Heart left ventricle (tissue), 16 donors: ENCODE results near the gene PRG3. TPM values are rescaled to one million over a fixed set of nuclear protein-coding genes. Genes with fewer than 3 reads are reported as not detected.

Source experiments
- ATAC-seq, 4 donors: fragments of 200-7000 bp; cut with Tn5 transposase; one replicate each; pipeline ENCODE4 v1.9.1; 2020 to 2022; ENCODE audit warnings: moderate library complexity in 4 of 4, mild to moderate bottlenecking in 3 of 4, moderate number of reproducible peaks in 1 of 4
- DNase-seq, 5 donors: peaks; one replicate each; pipeline ENCODE4 v3.0.0-alpha.2; 2020
- H3K27ac ChIP-seq, 12 donors: fragments of 200-600 bp; sonication (generic) in 4 of 12; one replicate each; pipeline versions ENCODE4 v1.5.0 to v1.8.0; 2016 to 2022; ENCODE audit warnings: mild to moderate bottlenecking in 2 of 12
- H3K27me3 ChIP-seq, 9 donors: fragments of 200-600 bp; sonication (generic) in 2 of 9; one replicate each; pipeline versions ENCODE4 v1.5.1 to v1.8.0; 2016 to 2022; ENCODE audit warnings: mild to moderate bottlenecking in 3 of 9
- H3K36me3 ChIP-seq, 9 donors: fragments of 200-600 bp; sonication (generic) in 2 of 9; one replicate each; pipeline versions ENCODE4 v1.5.0 to v1.8.0; 2018 to 2022; ENCODE audit warnings: mild to moderate bottlenecking in 2 of 9
- H3K4me1 ChIP-seq, 12 donors: fragments of 200-600 bp; sonication (generic) in 4 of 12; one replicate each; pipeline versions ENCODE4 v1.5.0 to v1.8.0; 2016 to 2022; ENCODE audit warnings: mild to moderate bottlenecking in 3 of 12
- H3K4me3 ChIP-seq, 12 donors: fragments of 200-600 bp; sonication (generic) in 4 of 12; one replicate each; pipeline versions ENCODE4 v1.5.0 to v1.8.0; 2017 to 2022; ENCODE audit warnings: mild to moderate bottlenecking in 9 of 12, moderate library complexity in 4 of 12
- H3K9me3 ChIP-seq, 12 donors: fragments of 200-600 bp; sonication (generic) in 4 of 12; one replicate each; pipeline versions ENCODE4 v1.5.0 to v1.8.0; 2016 to 2022; ENCODE audit warnings: mild to moderate bottlenecking in 1 of 12
- CTCF ChIP-seq, 12 donors: fragments of 200-600 bp; sonication (generic) in 4 of 12; IDR thresholded peaks; one replicate each; pipeline versions ENCODE4 v1.5.0 to v1.8.0; 2018 to 2022; ENCODE audit warnings: antibody characterized with exemption in 12 of 12, mild to moderate bottlenecking in 5 of 12
- POLR2A ChIP-seq, 2 donors: fragments of 450-650 bp; IDR thresholded peaks; one replicate each; pipeline ENCODE4 v1.6.1; 2017; ENCODE audit warnings: antibody characterized with exemption in 2 of 2, mild to moderate bottlenecking in 2 of 2, moderate library complexity in 2 of 2
- WGBS, 4 donors: extraction: QIAGEN DNeasy Blood & Tissue Kit in 2 of 4; methylation state at CpG; one replicate each; pipeline versions ENCODE4 v1.1.5 to v1.1.7; 2013 to 2018; 5-methylcytosine and 5-hydroxymethylcytosine counted together
- intact Hi-C, 10 donors: fragments of 100-400 bp; cut with DNase I; formaldehyde crosslinking; loops; one replicate each; pipeline versions ENCODE4 v1.11.1 to v1.14.2; 2022
- polyA plus RNA-seq, 2 donors: library from polyadenylated mRNA; stranded (reverse); fragments of 200-250 nt; gene quantifications; one replicate each; pipeline ENCODE4 v1.2.3, GENCODE V29; 2013
- total RNA-seq, 9 donors: library from RNA; depleted of rRNA in 2 of 9; stranded (reverse); fragments of >200 nt in 2 of 9; fragmentation: NEBNext Ultra II Directional in 3 of 9; extraction: Animal tissue kit (Norgen Biotek cat#: 25700) in 3 of 9; gene quantifications; one replicate each; pipeline versions ENCODE4 v1.1.0 to v1.2.4, GENCODE V29; 2016 to 2023
- donor health status: ischemic (EF 13 %, LVEDD 7.1; RV severe dilation, severe dysfunction).
- donor health status: healthy with polysubstance abuse.
- donor health status: DM: no; HTN: yes; CAD: no.
- donor health status: DM: no; HTN: no; CAD: no.
- donor health status: ischemic (EF 25% LVEDD 6.9; RV normal size, moderate dysfunction).
- donor health status: ischemic (EF 25% LVEDD 5.7; RV mildly dilated, moderate dysfunction).
- donor health status: healthy.
- donor health status: DM: yes; HTN: yes; CAD: no.
- donor health status: ischemic (EF 35%, LVEDD 5.7; RV mildly dilated, moderate dysfunction).
- donor health status: nonischemic (EF 11% LVEDD 7.7; RV severe dilation, severe dysfunction).
- donor health status: DM: yes; HTN: yes; CAD: no.
- donor health status: PGD.
- donor health status: ischemic (EF 29% LVEDD 5.4; RV normal size, mild dysfunction).
- donor health status: nonischemic (EF 23%, LVEDD 6.1; RV moderate dilation, normal function).

Gene PRG3
- total and polyA plus RNA-seq, 11 donors, result not detected

DNA sequence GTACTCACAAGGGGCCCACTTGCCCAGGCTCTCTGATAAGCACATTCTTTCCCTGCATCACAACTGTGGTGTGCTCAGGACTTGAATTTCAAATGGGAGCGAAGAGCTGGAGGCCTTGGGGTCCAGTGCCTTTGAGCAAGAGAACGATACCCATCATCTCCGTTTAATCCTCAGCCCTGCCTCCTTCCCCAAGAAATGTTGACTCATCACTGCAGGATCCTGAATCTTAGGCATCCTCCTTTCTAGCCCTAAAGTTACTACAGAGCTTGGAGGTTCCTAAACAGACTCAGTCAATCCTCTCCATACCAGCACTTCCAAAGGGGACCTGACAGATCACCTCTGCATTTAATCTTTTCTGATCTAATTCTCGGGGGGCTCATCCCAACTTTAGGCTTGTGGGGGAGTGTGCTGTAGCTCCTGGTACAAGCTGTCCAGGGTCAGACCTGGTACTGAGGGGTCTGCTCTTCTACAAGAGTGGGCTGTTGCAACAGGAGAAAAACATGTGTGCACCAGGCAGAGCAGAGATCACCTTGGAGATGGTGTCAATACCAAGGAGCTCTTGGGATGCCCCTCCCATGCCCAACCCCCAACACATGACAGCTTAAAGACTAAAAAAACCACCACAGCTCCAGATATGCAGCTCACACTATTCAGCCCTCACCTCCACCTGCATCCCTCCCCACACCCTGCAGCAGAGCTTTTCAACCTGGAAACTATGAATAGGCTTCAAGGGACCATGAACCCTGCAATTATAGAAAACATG, 13.4 kb upstream of the PRG3 start:
- no peak for TF ChIP-seq POLR2A (IDR thresholded peaks at IDR 0.05)
- no peak for TF ChIP-seq CTCF (IDR thresholded peaks at IDR 0.05)
- intact Hi-C loops, result no loop called here
- H3K36me3 ChIP-seq, result no peaks in the 10 kb centered on the region
- H3K4me1 ChIP-seq, result no peaks in the 10 kb centered on the region
- ATAC-seq, result no peak
- H3K27me3 ChIP-seq, result peaks cover 0 to 4% (median 0%) of the 10 kb centered on the region in 9 donors
- WGBS, 4 donors, result 81 to 86% (median 83%) methylated on average over 4 of the region's 4 CpGs
- no peak overlapping the region for H3K27ac ChIP-seq
- no peaks in the 10 kb centered on the region for H3K9me3 ChIP-seq
- H3K4me3 ChIP-seq, result no peak overlapping the region
- DNase-seq, result no peak

- ATAC-seq (no peak), DNase-seq (no peak)
- intact Hi-C loops, result no loop called here
- Histone ChIP-seq H3K36me3 (no peaks in the 10 kb centered on the region), H3K27ac (no peak overlapping the region), H3K4me1 (no peaks in the 10 kb centered on the region), H3K9me3 (no peaks in the 10 kb centered on the region), H3K27me3 (peaks cover 0 to 6% (median 0%) of the 10 kb centered on the region in 9 donors), H3K4me3 (no peak overlapping the region)
- 84 to 91% (median 86%) methylated on average over 4 of the region's 4 CpGs for WGBS, 4 donors
- no peak for TF ChIP-seq POLR2A (IDR thresholded peaks at IDR 0.05)
- no peak for TF ChIP-seq CTCF (IDR thresholded peaks at IDR 0.05)
Observed at GRCh38 chr11:57392763-57393105, 11.8 kb upstream of the PRG3 start.

DNA sequence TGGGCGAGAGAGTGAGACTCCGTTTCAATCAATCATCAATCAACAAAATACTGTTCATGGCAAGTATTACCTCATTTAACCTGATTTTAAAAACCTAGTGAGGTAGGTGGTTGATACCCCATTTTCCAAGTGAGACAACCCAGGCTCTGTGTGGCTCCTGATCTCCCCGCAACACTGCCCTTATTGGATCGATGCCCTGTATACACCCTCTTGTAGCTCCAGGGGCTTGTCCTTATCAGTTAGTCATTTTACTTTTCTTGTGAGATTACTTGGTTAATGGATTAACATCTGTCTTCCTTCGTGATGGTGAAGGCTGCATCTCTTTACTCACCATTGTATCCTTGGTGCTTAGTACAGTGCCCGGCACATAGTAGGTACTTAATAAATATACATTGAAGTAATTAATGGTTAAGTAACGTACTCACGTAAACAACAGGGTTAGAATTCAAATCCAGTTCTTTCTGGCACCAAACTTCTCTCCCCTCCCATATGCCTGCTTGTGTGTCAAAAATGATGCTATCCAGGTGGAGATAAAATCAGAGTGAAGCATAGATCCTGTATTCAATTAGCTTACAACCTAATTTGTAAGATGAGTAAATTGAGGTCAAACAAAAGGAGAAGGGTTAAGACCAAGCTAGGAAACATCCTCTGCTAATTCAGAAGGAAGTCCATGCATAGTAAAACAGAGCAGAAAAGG, 11.3 kb upstream of the PRG3 start:
- 78 to 91% (median 85%) methylated on average over 8 of the region's 8 CpGs for WGBS, 4 donors
- DNase-seq (no peak), ATAC-seq (no peak)
- Histone ChIP-seq H3K36me3 (no peaks in the 10 kb centered on the region), H3K4me3 (no peak overlapping the region), H3K27ac (no peak overlapping the region), H3K27me3 (peaks cover 0 to 6% (median 0%) of the 10 kb centered on the region in 9 donors), H3K4me1 (peaks cover 0 to 2% (median 0%) of the 10 kb centered on the region in 12 donors), H3K9me3 (no peaks in the 10 kb centered on the region)
- TF ChIP-seq CTCF (IDR thresholded peaks at IDR 0.05) (no peak), POLR2A (IDR thresholded peaks at IDR 0.05) (no peak)
- intact Hi-C loops, result no loop called here

DNA sequence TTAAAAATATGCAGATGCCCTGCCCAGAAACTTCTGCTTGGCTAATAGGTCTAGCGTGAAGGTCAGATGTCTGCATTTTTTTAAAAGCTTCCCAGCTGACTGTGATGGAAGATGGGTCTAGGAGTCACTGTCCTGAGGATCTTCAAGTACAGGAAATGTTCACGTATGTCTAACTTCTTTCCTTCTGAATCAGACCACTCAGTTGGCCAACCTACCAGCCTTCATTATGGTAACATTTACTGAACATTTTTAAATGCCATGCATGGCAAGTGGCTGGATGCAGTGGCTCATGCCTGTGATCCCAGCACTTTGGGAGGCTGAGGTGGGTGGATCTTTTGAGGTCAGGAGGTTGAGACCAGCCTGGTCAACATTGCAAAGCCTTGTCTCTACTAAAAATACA, 10.6 kb upstream of the PRG3 start:
- 62 to 75% (median 70%) methylated on average over 2 of the region's 2 CpGs for WGBS, 4 donors
- Histone ChIP-seq H3K4me3 (no peak overlapping the region), H3K27ac (no peak overlapping the region), H3K36me3 (no peaks in the 10 kb centered on the region), H3K9me3 (no peaks in the 10 kb centered on the region), H3K4me1 (peaks cover 0 to 2% (median 0%) of the 10 kb centered on the region in 12 donors), H3K27me3 (peaks cover 0 to 6% (median 0%) of the 10 kb centered on the region in 9 donors)
- DNase-seq, result no peak
- intact Hi-C loops, result no loop called here
- TF ChIP-seq POLR2A (IDR thresholded peaks at IDR 0.05) (no peak), CTCF (IDR thresholded peaks at IDR 0.05) (no peak)
- no peak for ATAC-seq
